Chondrocyte (in vitro differentiated cells): Measurements from ENCODE around the gene CEP131. TPM values are rescaled to one million over a fixed set of nuclear protein-coding genes. Genes with fewer than 3 reads are reported as not detected.

ENCODE experiments used
- DNase-seq: peaks from one replicate; pipeline ENCODE4 v3.0.0; 2021; ENCODE audit warnings: mixed read lengths, low spot score
- H3K27ac Mint-ChIP-seq: one replicate; pipeline ENCODE4 v1.8.0; 2021; ENCODE audit warnings: mild to moderate bottlenecking, moderate library complexity, mixed read lengths; ENCODE audit not compliant: unreplicated experiment
- H3K27me3 Mint-ChIP-seq: 2 replicates; pipeline ENCODE4 v1.8.0; 2021; ENCODE audit warnings: low read depth, mixed read lengths
- H3K36me3 Mint-ChIP-seq: 2 replicates; pipeline ENCODE4 v1.8.0; 2021; ENCODE audit warnings: low read depth, mixed read lengths
- H3K4me1 Mint-ChIP-seq: 2 replicates; pipeline ENCODE4 v1.8.0; 2021; ENCODE audit warnings: low read depth, mild to moderate bottlenecking, mixed read lengths
- H3K4me3 Mint-ChIP-seq: one replicate; pipeline ENCODE4 v1.8.0; 2021; ENCODE audit warnings: mild to moderate bottlenecking, moderate library complexity, mixed read lengths; ENCODE audit not compliant: unreplicated experiment
- H3K9me3 Mint-ChIP-seq: 2 replicates; pipeline ENCODE4 v1.8.0; 2021; ENCODE audit warnings: low read depth, mixed read lengths
- long read RNA-seq: library from polyadenylated mRNA; stranded (forward); transcript quantifications from one replicate; pipeline ENCODE4 v2.0.0, GENCODE V29; 2021
- total RNA-seq: library from RNA; stranded (reverse); gene quantifications from 3 replicates; pipeline ENCODE4 v1.2.1, GENCODE V29; 2021
- TF ChIP-seq, protein P1 (sequence below): fragments of 200-600 bp; sonication (generic); IDR thresholded peaks from 2 replicates; pipeline ENCODE4 v1.5.0; 2021; ENCODE audit warnings: antibody characterized with exemption, mild to moderate bottlenecking, moderate library complexity

Gene CEP131
- total RNA-seq: 8.2 to 9.6 TPM (median 8.5 TPM) in 3 replicates
- long read RNA-seq, transcript CEP131-203 (26 exons, 3,543 nt): major isoform, 6 of 25 reads
- long read RNA-seq, partial matches to known transcripts: 8 of 25 reads
- long read RNA-seq, other reads (novel, unspliced or antisense): 6 of 25 reads

DNA sequence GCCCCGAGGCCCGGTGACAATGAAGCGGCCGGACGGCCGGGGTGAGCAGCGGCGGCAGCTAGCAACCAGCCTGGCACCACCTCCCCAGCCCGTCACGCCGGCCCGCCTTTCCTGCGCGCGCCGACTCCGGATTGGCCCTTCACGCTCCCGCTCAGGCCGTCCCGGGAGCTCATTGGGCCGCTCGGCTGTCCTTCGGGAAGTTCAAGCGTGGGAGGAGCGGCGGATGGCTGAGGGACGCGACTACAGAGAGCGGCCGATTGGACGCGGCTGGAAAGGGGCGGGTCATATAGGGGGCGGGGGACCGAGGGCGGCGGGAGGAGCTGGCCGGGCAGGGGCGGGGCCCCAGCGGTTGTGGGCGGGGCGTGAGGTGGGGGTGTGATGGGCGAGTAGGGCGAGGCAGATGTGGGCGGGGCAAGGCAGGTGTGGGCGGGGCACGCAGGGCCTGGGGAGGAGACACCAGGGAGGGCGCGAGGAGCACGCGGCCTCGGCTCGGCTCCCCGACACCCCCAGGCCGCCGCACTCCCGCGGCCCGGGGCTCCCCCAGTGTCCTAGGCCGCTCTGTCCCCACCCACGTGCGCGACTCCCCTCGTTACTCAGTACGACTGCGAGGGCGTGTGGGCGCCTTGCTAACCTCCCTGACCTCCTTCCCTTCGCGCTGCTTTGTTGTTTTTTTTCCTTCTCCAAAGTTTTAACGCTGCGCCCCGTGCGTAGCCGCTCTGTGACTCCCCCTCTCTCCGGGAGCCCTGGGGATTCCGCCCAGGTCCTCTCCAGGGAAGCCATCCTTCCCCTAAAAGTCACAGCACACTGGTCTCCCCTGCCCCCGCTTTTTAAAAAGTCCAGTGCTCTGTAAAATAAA, at the start of gene CEP131:
CEP131 (minus strand) TSS at position 60 of the 856 bp plus-strand sequence. CDS start 2,909 bp downstream, outside the sequence.
- Mint-ChIP-seq H3K4me3 (peak within 1 kb of the TSS; percentile 79), H3K27me3 (no peaks in the 10 kb centered on the region), H3K9me3 (no peaks in the 10 kb centered on the region), H3K27ac (peak within 1 kb of the TSS; percentile 85), H3K36me3 (peaks cover 3% of the 10 kb centered on the region), H3K4me1 (peaks cover 17% of the 10 kb centered on the region)
- TF ChIP-seq, protein P1, sequence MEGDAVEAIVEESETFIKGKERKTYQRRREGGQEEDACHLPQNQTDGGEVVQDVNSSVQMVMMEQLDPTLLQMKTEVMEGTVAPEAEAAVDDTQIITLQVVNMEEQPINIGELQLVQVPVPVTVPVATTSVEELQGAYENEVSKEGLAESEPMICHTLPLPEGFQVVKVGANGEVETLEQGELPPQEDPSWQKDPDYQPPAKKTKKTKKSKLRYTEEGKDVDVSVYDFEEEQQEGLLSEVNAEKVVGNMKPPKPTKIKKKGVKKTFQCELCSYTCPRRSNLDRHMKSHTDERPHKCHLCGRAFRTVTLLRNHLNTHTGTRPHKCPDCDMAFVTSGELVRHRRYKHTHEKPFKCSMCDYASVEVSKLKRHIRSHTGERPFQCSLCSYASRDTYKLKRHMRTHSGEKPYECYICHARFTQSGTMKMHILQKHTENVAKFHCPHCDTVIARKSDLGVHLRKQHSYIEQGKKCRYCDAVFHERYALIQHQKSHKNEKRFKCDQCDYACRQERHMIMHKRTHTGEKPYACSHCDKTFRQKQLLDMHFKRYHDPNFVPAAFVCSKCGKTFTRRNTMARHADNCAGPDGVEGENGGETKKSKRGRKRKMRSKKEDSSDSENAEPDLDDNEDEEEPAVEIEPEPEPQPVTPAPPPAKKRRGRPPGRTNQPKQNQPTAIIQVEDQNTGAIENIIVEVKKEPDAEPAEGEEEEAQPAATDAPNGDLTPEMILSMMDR: no peak
- peak; percentile 99 for DNase-seq

DNA sequence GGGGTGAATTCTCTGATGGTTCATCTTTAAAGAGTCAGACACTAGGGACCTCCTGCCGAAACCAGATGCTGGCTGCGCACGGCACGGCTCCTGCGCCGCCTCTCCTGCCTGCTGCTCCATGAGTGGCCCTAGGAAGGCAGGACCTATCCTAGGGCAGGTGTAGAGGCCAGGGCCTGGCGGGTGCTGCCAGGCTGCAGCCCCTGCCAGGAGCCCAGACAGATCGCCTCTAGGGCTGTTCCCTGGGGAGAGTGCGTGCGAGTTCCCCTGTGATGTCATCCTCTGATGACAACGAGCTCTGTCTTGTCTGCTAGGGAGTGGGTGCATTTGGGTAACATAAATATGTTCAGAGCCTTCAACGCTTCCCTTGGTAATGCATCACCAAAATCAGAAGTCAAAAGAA, 48.5 kb upstream of the CEP131 start:
- no peaks in the 10 kb centered on the region for H3K27me3 Mint-ChIP-seq
- no peak overlapping the region for H3K4me3 Mint-ChIP-seq
- DNase-seq: no peak
- H3K9me3 Mint-ChIP-seq: no peaks in the 10 kb centered on the region
- no peak overlapping the region for H3K27ac Mint-ChIP-seq
- H3K36me3 Mint-ChIP-seq: peaks cover 24% of the 10 kb centered on the region
- peaks cover 4% of the 10 kb centered on the region for H3K4me1 Mint-ChIP-seq
- TF ChIP-seq, protein P1: no peak

DNA sequence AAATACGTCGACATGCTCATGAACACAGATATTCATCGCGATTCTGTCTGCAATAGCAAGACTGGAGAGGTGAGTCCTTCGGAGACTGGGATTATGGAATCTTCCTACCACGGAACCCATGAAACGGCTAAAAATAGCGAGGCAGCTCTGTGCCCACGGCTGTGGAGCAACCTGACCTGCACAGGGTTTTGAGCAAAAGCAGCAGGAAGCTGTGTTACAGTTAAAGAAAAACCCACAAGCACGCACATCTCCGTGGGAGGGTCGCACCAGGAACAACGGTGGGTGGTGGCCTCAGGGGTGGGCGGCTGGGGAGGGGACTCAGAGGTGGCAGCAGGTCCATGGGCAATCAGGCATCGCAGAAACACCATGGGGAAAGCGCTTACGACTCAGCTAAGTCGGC, 47.5 kb upstream of the CEP131 start:
- H3K9me3 Mint-ChIP-seq: no peaks in the 10 kb centered on the region
- peaks cover 25% of the 10 kb centered on the region for H3K36me3 Mint-ChIP-seq
- TF ChIP-seq, protein P1: no peak
- peaks cover 4% of the 10 kb centered on the region for H3K4me1 Mint-ChIP-seq
- no peak for DNase-seq
- H3K27ac Mint-ChIP-seq: no peak overlapping the region
- H3K27me3 Mint-ChIP-seq: no peaks in the 10 kb centered on the region
- H3K4me3 Mint-ChIP-seq: no peak overlapping the region

DNA sequence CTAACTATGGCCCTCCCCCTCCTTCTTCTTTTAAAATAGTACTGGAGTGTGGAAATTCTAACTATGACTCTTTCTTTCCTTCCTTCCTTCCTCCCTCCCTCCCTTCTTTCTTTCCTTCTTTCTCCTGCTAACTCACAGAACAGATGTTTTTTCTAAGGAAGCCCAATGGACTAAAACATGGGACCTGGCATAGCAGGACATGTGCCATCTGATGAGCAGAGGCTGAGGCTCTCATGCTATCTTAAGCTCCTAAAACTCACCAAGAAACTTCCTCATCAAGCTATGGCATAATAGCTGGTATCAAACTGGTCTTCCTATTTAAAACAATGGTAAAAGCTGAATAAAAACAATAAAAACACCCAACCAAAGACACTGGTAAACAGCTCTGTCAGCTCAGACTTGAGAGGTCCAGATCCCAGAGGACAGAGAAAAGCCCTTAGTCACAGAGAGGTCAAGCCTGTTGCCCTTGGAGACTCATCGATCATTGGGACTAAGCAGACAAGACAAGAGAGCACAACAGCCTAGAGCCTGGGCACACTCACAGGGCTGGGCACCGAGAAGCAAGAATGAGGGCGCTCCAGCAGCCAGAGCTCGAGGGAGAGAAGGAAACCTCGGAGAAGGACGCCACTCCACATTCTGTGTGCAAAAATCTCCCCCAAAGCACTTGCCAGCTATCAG, 44.8 kb upstream of the CEP131 start:
- Mint-ChIP-seq H3K9me3 (no peaks in the 10 kb centered on the region), H3K4me1 (peaks cover 4% of the 10 kb centered on the region), H3K36me3 (peaks cover 24% of the 10 kb centered on the region), H3K27ac (no peak overlapping the region), H3K4me3 (no peak overlapping the region), H3K27me3 (no peaks in the 10 kb centered on the region)
- TF ChIP-seq, protein P1: no peak
- no peak for DNase-seq

DNA sequence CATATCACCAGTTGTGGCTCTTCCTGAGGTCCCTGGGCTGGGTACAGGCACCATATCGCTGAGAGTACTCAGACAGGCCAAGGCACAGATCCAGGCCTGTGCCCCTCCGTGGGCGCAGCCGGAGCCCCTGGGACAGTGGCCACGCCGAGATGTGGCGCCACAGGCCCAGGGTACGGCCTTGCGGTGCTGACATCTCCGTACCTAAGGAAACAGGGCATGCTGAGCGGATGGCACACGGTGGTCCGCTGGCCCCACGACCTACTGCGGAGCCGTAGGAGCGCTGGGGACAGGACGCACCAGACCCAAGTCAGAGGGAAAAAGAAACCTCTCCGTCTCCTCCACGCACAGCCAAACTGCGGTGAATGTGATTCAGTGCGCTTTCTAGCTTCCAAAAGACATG, 42.8 kb upstream of the CEP131 start:
- no peaks in the 10 kb centered on the region for H3K27me3 Mint-ChIP-seq
- TF ChIP-seq, protein P1: no peak
- no peak overlapping the region for H3K27ac Mint-ChIP-seq
- H3K36me3 Mint-ChIP-seq: peaks cover 23% of the 10 kb centered on the region
- peaks cover 4% of the 10 kb centered on the region for H3K4me1 Mint-ChIP-seq
- no peak for DNase-seq
- no peak overlapping the region for H3K4me3 Mint-ChIP-seq
- no peaks in the 10 kb centered on the region for H3K9me3 Mint-ChIP-seq
